ENCODE measurements around the gene PCGF1.
A peak's percentile ranks its signal among the peaks of the same experiment; 100 is the strongest.

The PCGF1 gene

DNA sequence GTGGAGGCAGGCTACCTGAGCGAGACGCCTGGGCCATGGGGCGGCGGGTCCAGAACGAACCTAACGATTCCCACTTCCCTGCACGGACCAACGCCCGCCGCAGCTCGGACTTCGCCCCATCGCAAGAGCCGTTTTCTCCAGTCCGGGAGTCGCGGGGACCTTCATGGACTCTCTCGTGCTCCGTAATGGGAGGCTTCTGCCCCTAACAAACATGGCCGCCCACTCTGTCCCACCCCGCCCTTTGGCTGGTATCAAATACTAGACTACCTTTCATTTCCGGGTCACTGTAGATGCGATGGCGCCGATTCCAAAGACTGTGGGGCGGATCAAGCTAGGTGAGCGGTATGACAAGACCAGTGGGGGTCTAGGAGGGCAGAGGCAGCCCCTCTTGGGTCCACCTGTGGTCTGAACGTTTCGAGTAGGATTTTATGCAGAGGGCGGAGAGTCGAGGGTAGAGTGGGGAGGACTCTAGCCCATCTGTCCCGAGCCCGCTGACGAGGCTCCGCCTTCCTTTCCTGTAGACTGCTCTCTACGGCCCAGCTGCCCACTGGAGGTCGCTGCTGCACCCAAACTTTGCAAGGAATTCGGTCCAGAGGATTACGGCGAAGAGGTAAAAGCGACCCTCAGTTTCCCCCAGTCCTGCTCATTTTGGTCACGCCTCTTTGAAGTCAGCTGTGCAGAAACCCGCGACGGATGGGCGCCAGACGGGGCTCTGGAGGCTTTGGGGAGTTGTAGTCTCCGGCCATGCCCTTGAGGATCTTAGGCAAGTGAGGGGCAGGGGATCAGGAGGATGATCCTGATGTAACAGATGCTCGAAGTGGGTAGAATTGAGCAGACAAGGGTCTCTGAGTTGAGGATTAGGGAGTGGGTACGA is 24.5 kb downstream of the PCGF1 start, which contains the start of the genes CCDC142 and TTC31:
CCDC142 (minus strand) TSS at position 198 of the 874 bp plus-strand sequence; CDS start at position 37, 161 bp downstream.
TTC31 (plus strand) TSS at position 281 of the 874 bp plus-strand sequence; CDS start at position 296, 15 bp downstream.
- TF ChIP-seq, protein P1, sequence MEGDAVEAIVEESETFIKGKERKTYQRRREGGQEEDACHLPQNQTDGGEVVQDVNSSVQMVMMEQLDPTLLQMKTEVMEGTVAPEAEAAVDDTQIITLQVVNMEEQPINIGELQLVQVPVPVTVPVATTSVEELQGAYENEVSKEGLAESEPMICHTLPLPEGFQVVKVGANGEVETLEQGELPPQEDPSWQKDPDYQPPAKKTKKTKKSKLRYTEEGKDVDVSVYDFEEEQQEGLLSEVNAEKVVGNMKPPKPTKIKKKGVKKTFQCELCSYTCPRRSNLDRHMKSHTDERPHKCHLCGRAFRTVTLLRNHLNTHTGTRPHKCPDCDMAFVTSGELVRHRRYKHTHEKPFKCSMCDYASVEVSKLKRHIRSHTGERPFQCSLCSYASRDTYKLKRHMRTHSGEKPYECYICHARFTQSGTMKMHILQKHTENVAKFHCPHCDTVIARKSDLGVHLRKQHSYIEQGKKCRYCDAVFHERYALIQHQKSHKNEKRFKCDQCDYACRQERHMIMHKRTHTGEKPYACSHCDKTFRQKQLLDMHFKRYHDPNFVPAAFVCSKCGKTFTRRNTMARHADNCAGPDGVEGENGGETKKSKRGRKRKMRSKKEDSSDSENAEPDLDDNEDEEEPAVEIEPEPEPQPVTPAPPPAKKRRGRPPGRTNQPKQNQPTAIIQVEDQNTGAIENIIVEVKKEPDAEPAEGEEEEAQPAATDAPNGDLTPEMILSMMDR (IDR thresholded peaks at IDR 0.05; ENCODE audit: low read depth, low read length), result peak; percentile 88
- peak within 1 kb of the TSS; percentile 93 for H3K4me3 ChIP-seq (ENCODE audit: low read depth, low read length)

GRCh38 chr2:74481961-74482800 is 25.3 kb downstream of the PCGF1 start:
- TF ChIP-seq, protein P1 (IDR thresholded peaks at IDR 0.05; ENCODE audit: low read depth, low read length), result no peak

GRCh38 chr2:74481431-74481830 is 26.1 kb downstream of the PCGF1 start:
- TF ChIP-seq, protein P1 (IDR thresholded peaks at IDR 0.05; ENCODE audit: low read depth, low read length), result no peak

More at GRCh38 chr2:74481961-74482800, 25.3 kb downstream of the PCGF1 start:
- peak overlapping the region; percentile 93 for H3K4me3 ChIP-seq (ENCODE audit: low read depth, low read length)

GRCh38 chr2:74474899-74475298 is 32.6 kb downstream of the PCGF1 start:
- H3K4me3 ChIP-seq (ENCODE audit: low read depth, low read length), result no peak overlapping the region
- TF ChIP-seq, protein P1 (IDR thresholded peaks at IDR 0.05; ENCODE audit: low read depth, low read length), result 0 out of 2 replicates have a peak, but pooled peaks have one; percentile 32

More at GRCh38 chr2:74481431-74481830, 26.1 kb downstream of the PCGF1 start:
- peak overlapping the region; percentile 93 for H3K4me3 ChIP-seq (ENCODE audit: low read depth, low read length)

- TF ChIP-seq, protein P1 (IDR thresholded peaks at IDR 0.05; ENCODE audit: low read depth, low read length), result no peak
- H3K4me3 ChIP-seq (ENCODE audit: low read depth, low read length), result no peak overlapping the region
These were observed 33.0 kb downstream of the PCGF1 start for GRCh38 chr2:74474481-74474880.

- peak overlapping the region; percentile 74 for H3K4me3 ChIP-seq (ENCODE audit: low read depth, low read length)
- TF ChIP-seq, protein P1 (IDR thresholded peaks at IDR 0.05; ENCODE audit: low read depth, low read length), result no peak
These were observed 34.6 kb downstream of the PCGF1 start for GRCh38 chr2:74472945-74473258.
